GM18870 (cell line): Measurements from ENCODE around the gene USP15.
"Not testable (repeated sequence)": the region's sequence is repeated elsewhere in the genome, so short reads cannot be mapped to it uniquely, and the experiment has no call there.

Source experiments
- ATAC-seq: cut with Tn5 transposase; IDR thresholded peaks from one replicate; pipeline ENCODE4 v1.9.1; 2021; ENCODE audit warnings: moderate library complexity; ENCODE audit not compliant: unreplicated experiment

Gene USP15

GRCh38 chr12:62436164-62436503 lies 175.9 kb downstream of the USP15 start:
- ATAC-seq, result no peak

- ATAC-seq, result no peak
Observed at GRCh38 chr12:62438098-62438692, 178.0 kb downstream of the USP15 start.

- ATAC-seq, result no peak
Observed at GRCh38 chr12:62446754-62447452, 186.7 kb downstream of the USP15 start.

- ATAC-seq, result no peak
Observed at GRCh38 chr12:62448436-62448835, 188.2 kb downstream of the USP15 start.

GRCh38 chr12:62455429-62455828 lies 195.2 kb downstream of the USP15 start:
- ATAC-seq, result not testable (repeated sequence)

- ATAC-seq, result no peak
Observed at GRCh38 chr12:62458626-62459025, 198.4 kb downstream of the USP15 start.

- ATAC-seq, result no peak
Observed at GRCh38 chr12:62459976-62460375, 199.8 kb downstream of the USP15 start.

GRCh38 chr12:62461171-62461837 lies 201.1 kb downstream of the USP15 start:
- not testable (repeated sequence) for ATAC-seq

GRCh38 chr12:62463252-62463651 lies 203.0 kb downstream of the USP15 start:
- ATAC-seq, result not testable (repeated sequence)
